Spleen (tissue), 11 donors: Measurements from ENCODE around the gene PRKG1. TPM values are rescaled to one million over a fixed set of nuclear protein-coding genes. Genes with fewer than 3 reads are reported as not detected.

Source experiments
- DNase-seq: peaks from one replicate; pipeline ENCODE4 v3.0.0-alpha.2; 2020
- H3K27ac ChIP-seq, 8 donors: fragments of 200-600 bp; sonication (generic) in 7 of 8; 1 replicate in 4 of 8; 2 replicates in 4 of 8; pipeline versions ENCODE4 v1.5.0 to v1.8.0; 2016 to 2021; ENCODE audit warnings: inconsistent platforms in 4 of 8, mild to moderate bottlenecking in 4 of 8, moderate library complexity in 1 of 8
- H3K27me3 ChIP-seq, 7 donors: fragments of 200-600 bp; sonication (generic) in 6 of 7; replicated peaks in 1 of 7; 1 replicate in 4 of 7; 2 replicates in 3 of 7; pipeline versions ENCODE4 v1.5.0 to v1.8.0; 2016 to 2021; ENCODE audit warnings: inconsistent platforms in 3 of 7, mild to moderate bottlenecking in 1 of 7
- H3K36me3 ChIP-seq, 6 donors: fragments of 200-600 bp; sonication (generic) in 5 of 6; 1 replicate in 4 of 6; 2 replicates in 2 of 6; pipeline versions ENCODE4 v1.5.0 to v1.8.0; 2016 to 2021; ENCODE audit warnings: inconsistent platforms in 2 of 6
- H3K4me1 ChIP-seq, 6 donors: fragments of 200-600 bp; sonication (generic) in 5 of 6; 1 replicate in 3 of 6; 2 replicates in 3 of 6; pipeline versions ENCODE4 v1.5.0 to v1.8.0; 2016 to 2021; ENCODE audit warnings: inconsistent platforms in 3 of 6
- H3K4me3 ChIP-seq, 8 donors: fragments of 200-600 bp; sonication (generic) in 7 of 8; 1 replicate in 4 of 8; 2 replicates in 4 of 8; pipeline versions ENCODE4 v1.5.0 to v1.8.0; 2016 to 2021; ENCODE audit warnings: inconsistent platforms in 4 of 8, mild to moderate bottlenecking in 4 of 8, moderate library complexity in 2 of 8
- H3K9me3 ChIP-seq, 8 donors: fragments of 200-600 bp; sonication (generic) in 7 of 8; 1 replicate in 4 of 8; 2 replicates in 4 of 8; pipeline versions ENCODE4 v1.5.0 to v1.8.0; 2016 to 2021; ENCODE audit warnings: inconsistent platforms in 4 of 8
- CTCF ChIP-seq, 11 experiments: fragments of 200-600 bp in 7 of 11; fragments of 450-650 bp in 4 of 11; sonication (generic) in 4 of 11; IDR thresholded peaks in 8 of 11; conservative IDR thresholded peaks in 3 of 11; 1 replicate in 7 of 11; 2 replicates in 4 of 11; pipeline versions ENCODE4 v1.4.0 to v1.8.0; 2016 to 2021; ENCODE audit warnings: antibody characterized with exemption in 11 of 11, inconsistent platforms in 4 of 11, mild to moderate bottlenecking in 1 of 11
- POLR2A ChIP-seq, 3 donors: fragments of 450-650 bp; IDR thresholded peaks; one replicate each; pipeline ENCODE4 v1.5.1; 2017; ENCODE audit warnings: antibody characterized with exemption in 3 of 3, mild to moderate bottlenecking in 1 of 3
- POLR2AphosphoS5 ChIP-seq, 3 donors: sonication (generic); formaldehyde crosslinking; IDR thresholded peaks; one replicate each; pipeline ENCODE4 v1.5.1; 2017; ENCODE audit warnings: antibody characterized with exemption in 3 of 3
- WGBS, 5 donors: extraction: QIAGEN DNeasy Blood & Tissue Kit in 3 of 5; methylation state at CpG; one replicate each; pipeline versions ENCODE4 v1.1.5 to v1.1.7; 2013 to 2018; 5-methylcytosine and 5-hydroxymethylcytosine counted together
- intact Hi-C: fragments of 100-400 bp; cut with DNase I; formaldehyde crosslinking; loops from one replicate; pipeline ENCODE4 v1.15.0; 2023; ENCODE audit warnings: low total_unique reads
- polyA plus RNA-seq, 3 donors: library from polyadenylated mRNA; stranded (reverse); fragments of 200-250 nt; gene quantifications; one replicate each; pipeline ENCODE4 v1.2.1, GENCODE V29; 2013
- total RNA-seq, 7 donors: library from RNA; depleted of rRNA in 3 of 7; stranded (reverse); fragments of >200 nt in 3 of 7; fragmentation: NEBNext Ultra II Directional in 4 of 7; extraction: Animal tissue kit (Norgen Biotek cat#: 25700) in 4 of 7; gene quantifications; one replicate each; pipeline versions ENCODE4 v1.1.0 to v1.2.1, GENCODE V29; 2016 to 2021
- donor health status: healthy with polysubstance abuse.
- donor health status: DM: no; HTN: no; CAD: no; lungs with moderate emphysema.
- donor health status: DM: no; HTN: no; CAD: no.
- donor health status: Bipolar disorder and iron deficiency.
- donor health status: healthy.
- donor health status: DM: no; HTN: no; CAD: no.
- donor health status: DM: yes; HTN: yes; CAD: no.

Gene PRKG1
- total and polyA plus RNA-seq, 10 donors, result 0.65 to 10.5 (median 7.2) TPM

GRCh38 chr10:51241461-51241860 lies 167.2 kb downstream of the PRKG1 start:
- intact Hi-C loops, result no loop called here
- H3K27ac ChIP-seq, result no peak overlapping the region

GRCh38 chr10:51242393-51242792 lies 168.1 kb downstream of the PRKG1 start:
- no peak for TF ChIP-seq POLR2A (IDR thresholded peaks at IDR 0.05)
- no peak for TF ChIP-seq POLR2AphosphoS5 (IDR thresholded peaks at IDR 0.05)
- no peak for TF ChIP-seq CTCF (IDR thresholded peaks at IDR 0.05 in 8 of 11, conservative IDR thresholded peaks at IDR 0.05 in 3 of 11)
- intact Hi-C loops, result no loop called here
- H3K4me1 ChIP-seq, result no peaks in the 10 kb centered on the region

More at GRCh38 chr10:51241461-51241860, 167.2 kb downstream of the PRKG1 start:
- H3K4me3 ChIP-seq, result no peak overlapping the region
- H3K9me3 ChIP-seq, result no peaks in the 10 kb centered on the region
- no peaks in the 10 kb centered on the region for H3K27me3 ChIP-seq
- H3K36me3 ChIP-seq, result no peaks in the 10 kb centered on the region
- DNase-seq, result no peak
- TF ChIP-seq CTCF (IDR thresholded peaks at IDR 0.05 in 8 of 11, conservative IDR thresholded peaks at IDR 0.05 in 3 of 11) (no peak), POLR2A (IDR thresholded peaks at IDR 0.05) (no peak), POLR2AphosphoS5 (IDR thresholded peaks at IDR 0.05) (no peak)
- WGBS, 5 donors, result 74 to 90% (median 84%) methylated on average over 1 of the region's 1 CpG
- H3K4me1 ChIP-seq, result no peaks in the 10 kb centered on the region

GRCh38 chr10:51244309-51244708 lies 170.0 kb downstream of the PRKG1 start:
- no peak for DNase-seq
- Histone ChIP-seq H3K4me1 (no peaks in the 10 kb centered on the region), H3K27ac (no peak overlapping the region), H3K9me3 (no peaks in the 10 kb centered on the region), H3K27me3 (no peaks in the 10 kb centered on the region), H3K36me3 (no peaks in the 10 kb centered on the region), H3K4me3 (no peak overlapping the region)
- intact Hi-C loops, result no loop called here
- WGBS, 5 donors, result 35 to 63% (median 39%) methylated on average over 1 of the region's 1 CpG
- no peak for TF ChIP-seq POLR2A (IDR thresholded peaks at IDR 0.05)
- no peak for TF ChIP-seq POLR2AphosphoS5 (IDR thresholded peaks at IDR 0.05)
- no peak for TF ChIP-seq CTCF (IDR thresholded peaks at IDR 0.05 in 8 of 11, conservative IDR thresholded peaks at IDR 0.05 in 3 of 11)

More at GRCh38 chr10:51242393-51242792, 168.1 kb downstream of the PRKG1 start:
- no peaks in the 10 kb centered on the region for H3K36me3 ChIP-seq
- no peak for DNase-seq
- no peak overlapping the region for H3K27ac ChIP-seq
- no peak overlapping the region for H3K4me3 ChIP-seq
- 59 to 84% (median 76%) methylated on average over 2 of the region's 2 CpGs for WGBS, 5 donors
- H3K9me3 ChIP-seq, result no peaks in the 10 kb centered on the region
- no peaks in the 10 kb centered on the region for H3K27me3 ChIP-seq

- H3K36me3 ChIP-seq, result no peaks in the 10 kb centered on the region
- no peak overlapping the region for H3K27ac ChIP-seq
- TF ChIP-seq POLR2AphosphoS5 (IDR thresholded peaks at IDR 0.05) (no peak), CTCF (IDR thresholded peaks at IDR 0.05 in 8 of 11, conservative IDR thresholded peaks at IDR 0.05 in 3 of 11) (no peak), POLR2A (IDR thresholded peaks at IDR 0.05) (no peak)
- 34 to 57% (median 50%) methylated on average over 4 of the region's 4 CpGs for WGBS, 5 donors
- H3K9me3 ChIP-seq, result no peaks in the 10 kb centered on the region
- intact Hi-C loops, result no loop called here
- H3K27me3 ChIP-seq, result no peaks in the 10 kb centered on the region
- no peaks in the 10 kb centered on the region for H3K4me1 ChIP-seq
- no peak overlapping the region for H3K4me3 ChIP-seq
- DNase-seq, result no peak
These were observed 170.6 kb downstream of the PRKG1 start for GRCh38 chr10:51244748-51245490.
